GM21447 (cell line): ENCODE measurements around the gene RAD51.

Source experiments
- ATAC-seq: cut with Tn5 transposase; IDR thresholded peaks from one replicate; pipeline ENCODE4 v1.9.1; 2021; ENCODE audit not compliant: unreplicated experiment

The RAD51 gene

DNA sequence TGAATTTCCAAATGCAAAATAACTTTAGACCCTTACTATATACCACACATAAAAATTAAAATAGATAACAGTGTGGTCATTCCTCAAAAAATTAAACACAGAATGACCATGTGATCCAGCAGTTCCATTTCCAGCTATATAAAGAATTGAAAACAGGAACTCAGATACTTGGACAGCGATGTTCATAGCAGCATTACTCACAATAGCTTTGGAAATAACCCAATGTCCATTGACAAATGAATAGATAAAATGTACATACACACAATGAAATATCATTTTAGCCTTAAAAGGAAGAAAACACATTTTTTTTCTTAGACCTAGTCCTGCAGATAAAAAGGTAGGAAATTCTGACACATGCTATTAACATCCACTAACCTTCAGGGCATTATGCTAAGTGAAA, 26.7 kb downstream of the RAD51 start:
- no peak for ATAC-seq

DNA sequence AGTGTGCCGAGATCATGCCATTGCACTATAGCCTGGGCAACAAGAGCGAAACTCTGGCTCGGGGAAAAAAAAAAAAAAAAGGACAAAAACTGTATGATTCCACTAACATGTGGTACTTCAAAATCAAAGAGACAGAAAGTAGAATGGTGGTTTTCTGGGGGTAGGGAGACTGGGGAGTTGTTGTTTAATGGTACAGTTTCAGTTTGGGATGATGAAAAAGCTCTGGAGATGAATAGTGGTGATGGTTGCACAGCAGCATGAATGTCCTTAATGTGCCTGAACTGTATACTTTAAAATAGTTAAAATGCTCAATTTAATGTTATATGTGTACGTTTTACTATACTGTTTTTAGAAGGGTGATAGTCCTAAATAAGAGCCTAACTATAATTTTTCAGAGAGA, 27.4 kb downstream of the RAD51 start:
- no peak for ATAC-seq

DNA sequence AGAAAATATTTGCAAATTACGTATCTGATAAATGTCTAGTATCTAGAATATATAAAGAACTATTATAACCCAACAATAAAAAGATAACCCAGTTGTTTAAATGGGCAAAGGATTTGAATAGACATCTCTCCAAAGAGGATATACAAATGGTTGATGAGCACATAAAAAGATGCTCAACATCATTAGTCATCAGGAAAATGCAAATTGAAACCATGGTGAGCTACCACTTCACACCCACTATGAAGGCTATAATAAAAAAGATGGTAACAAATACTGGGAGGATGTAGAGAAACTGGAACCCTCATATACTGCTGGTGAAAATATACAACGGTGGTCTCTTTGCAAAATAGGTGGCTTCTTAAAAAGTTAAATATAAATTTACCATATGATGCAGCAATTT, 28.0 kb downstream of the RAD51 start:
- no peak for ATAC-seq

DNA sequence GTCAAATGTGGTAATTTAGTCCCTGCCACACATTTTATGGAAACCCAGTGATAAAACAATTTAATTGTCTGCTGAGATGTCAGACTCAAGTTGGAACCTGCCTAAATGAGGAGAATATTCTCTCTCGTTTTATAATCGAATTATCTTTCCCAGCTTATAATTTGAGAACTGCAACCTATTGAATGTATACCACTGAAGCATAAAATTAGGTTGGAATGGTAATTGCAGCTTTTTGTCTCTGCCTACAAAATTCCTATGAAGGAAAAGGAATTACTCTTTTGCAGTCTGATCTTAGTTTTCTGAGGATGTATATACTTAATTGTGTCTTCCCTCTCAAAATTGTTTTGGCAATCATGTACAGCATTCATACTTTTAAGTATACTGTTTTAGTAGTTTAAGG, 28.9 kb downstream of the RAD51 start:
- no peak for ATAC-seq

DNA sequence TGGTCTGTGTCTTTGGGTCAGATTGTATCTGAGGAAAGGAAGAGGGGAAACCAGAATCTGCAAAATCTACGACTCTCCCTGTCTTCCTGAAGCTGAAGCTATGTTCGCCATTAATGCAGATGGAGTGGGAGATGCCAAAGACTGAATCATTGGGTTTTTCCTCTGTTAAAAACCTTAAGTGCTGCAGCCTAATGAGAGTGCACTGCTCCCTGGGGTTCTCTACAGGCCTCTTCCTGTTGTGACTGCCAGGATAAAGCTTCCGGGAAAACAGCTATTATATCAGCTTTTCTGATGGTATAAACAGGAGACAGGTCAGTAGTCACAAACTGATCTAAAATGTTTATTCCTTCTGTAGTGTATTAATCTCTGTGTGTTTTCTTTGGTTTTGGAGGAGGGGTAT, 36.1 kb downstream of the RAD51 start:
- ATAC-seq, result no peak

DNA sequence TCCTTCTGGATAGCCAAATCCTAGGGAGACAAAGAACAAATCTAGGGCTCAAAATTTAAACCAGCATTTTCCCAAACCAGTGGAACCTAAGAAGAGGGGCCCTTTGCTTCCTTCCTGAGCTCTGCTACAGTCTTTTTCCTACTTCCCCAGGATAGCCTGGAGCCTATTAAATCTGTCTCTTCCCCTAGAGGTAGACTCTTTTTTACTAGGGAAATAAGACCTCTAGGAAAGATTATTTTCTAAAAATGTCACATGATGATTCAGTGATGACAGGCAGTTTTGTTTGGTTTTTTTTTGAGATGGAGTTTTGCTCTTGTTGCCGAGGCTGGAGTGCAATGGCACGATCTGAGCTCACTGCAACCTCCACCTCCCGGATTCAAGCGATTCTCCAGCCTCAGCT, 41.6 kb downstream of the RAD51 start:
- ATAC-seq, result no peak

DNA sequence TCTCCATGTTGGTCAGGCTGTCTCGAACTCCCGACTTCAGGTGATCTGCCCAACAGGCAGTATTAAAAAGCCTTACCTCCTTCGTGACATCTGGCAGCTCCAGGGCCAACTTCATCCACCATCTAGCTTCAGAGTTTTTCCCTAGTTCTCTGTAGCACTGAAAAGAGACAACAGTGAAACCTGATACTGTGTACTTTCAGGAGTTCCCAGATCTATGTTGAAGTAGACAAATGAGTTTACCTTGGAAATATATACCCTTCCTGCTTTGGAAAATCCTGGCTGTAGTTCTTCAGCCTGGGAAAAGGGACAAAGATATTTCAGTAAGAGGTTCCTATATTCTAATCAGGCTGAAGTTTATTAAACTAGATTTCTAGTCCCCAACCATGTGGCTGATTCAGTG, 42.1 kb downstream of the RAD51 start:
- ATAC-seq, result no peak

DNA sequence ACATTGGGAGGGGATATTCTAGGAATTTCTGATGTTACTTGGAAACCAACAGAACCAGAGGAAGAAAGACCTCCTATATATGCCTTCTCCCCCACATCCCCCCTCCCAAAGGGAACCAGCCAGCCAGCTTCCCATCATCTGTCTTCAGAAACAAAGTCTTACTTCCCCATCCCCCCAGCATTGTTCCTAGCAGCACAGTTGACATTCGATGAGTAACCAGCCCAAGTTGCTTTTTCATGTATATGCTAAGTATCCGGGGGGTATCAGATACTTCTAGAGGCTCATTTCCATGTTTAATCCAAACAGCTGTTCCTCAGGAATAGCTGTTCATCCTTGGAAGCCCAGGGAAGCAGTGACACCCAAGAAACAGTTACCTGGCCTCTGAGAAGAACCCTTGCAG, 44.1 kb downstream of the RAD51 start:
- no peak for ATAC-seq

DNA sequence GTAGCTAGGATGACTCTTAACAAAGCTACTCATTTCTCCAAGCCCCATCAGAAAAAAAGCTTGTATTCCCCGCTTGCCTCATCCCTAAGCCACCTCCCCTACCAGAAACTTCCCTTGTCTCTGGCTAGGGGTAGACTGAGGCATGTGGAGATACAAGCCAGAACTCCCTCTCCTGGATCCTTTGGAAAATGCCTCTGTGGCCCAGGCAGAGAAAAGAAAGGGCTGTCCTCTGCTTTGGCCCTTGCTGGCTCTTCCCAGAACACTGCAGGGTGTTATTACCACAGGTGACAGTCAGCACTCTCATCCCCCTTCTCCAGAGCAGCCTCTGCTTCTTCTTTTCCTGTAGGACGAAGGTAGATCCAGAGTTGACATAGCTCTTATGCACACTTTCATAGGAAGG, 44.9 kb downstream of the RAD51 start:
- ATAC-seq, result no peak

DNA sequence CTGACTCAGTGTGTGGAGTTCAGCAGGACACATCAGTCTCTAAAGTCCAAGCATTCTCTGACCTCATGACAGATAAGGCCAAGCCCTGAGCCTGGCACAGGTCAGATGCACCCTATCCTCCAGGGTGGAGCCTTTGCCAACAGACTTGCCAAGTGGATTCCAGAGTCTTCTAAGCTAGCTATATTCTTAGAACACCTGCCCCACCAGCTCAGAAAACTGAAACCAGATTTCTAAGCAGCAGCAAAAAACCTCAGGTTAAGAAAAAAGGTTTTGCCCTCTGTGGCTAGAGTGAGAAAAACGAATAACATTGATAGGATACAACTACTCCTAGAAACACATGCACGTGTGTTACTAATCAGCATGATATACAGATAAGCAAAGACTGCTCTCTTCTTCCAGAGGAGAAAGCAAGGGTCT, 48.5 kb downstream of the RAD51 start:
- no peak for ATAC-seq

DNA sequence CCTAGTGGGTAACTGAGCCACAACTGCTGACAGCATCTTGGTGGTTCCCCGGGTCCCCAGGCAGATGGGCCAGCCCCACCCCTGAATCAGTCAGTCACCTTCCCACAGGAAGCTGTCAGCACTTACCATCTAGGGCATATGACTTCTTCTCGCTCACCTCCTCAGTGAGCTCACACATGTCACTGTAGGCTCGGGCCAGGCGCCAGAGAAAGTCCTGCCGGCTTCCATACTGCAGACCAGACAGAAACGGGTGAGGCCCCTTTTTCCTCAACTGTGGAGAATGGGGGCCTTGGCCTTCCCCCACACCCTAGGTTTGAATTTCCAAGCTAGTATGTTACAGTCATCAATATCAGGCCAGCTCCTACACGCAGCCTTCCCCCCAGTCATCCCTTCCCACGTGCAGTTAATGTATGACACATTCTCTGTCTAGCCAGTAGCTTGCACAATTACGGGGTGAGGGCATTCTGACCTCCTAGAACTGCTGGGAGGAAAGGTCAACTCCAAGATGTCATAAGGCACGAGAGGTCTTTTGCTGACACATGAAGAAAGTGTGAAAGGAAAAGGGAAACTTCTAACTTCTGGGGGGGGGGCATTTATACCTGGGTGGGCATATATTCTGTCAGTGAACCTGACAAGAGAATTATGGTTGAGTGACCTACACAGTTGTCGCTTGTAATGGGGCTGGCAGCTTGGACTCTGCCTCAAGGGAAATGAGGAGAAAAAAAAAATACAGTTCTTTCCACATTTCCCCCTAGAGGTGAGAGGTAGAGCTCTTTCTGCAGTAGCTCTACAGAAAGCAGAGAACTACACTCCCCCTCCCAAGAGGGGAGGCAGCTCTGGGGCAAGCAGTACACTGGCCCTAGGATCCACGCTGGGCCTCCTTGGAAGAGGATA, 49.2 kb downstream of the RAD51 start:
- no peak for ATAC-seq

DNA sequence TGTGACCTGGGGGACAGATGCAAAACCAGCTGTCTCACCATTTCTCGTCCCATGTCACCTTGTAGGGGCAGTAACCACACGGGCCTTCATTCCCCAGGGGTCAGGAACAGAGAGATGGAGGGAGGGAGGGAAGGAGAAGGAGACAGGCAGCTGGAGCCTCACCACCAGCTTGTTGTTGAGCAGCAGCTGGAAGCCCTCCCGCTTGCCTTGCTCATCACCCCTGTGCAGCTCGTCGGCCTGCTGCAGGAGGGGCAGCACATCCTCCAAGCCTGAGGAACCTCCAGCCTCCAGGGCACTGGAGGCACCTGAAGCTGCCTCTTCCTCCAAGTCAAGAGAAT, 49.8 kb downstream of the RAD51 start:
- ATAC-seq, result no peak

DNA sequence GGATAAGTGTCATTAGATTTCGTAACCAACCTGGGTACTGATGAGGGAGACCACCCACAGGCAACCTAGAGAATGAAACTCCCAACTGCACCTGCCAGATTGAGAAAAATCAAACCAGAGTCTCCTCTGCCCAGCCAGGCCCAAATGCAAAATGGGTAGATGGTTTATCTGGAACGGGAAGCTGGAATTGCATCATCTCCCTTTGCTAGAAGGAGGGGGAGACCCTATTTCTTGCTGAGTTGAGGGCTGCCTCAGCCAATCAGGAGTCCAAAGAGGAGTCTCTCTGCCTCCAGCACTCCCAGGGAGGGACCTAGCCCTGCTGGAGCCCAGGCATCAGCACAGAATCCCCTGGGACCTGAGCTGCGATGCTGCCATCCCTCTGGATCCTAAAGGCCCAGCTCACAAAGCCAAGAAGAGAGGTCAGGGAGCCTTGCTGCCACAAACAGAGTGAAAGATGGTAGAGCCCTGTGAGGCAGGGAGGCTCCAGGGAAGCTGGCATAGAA, 52.0 kb downstream of the RAD51 start:
- ATAC-seq, result no peak

DNA sequence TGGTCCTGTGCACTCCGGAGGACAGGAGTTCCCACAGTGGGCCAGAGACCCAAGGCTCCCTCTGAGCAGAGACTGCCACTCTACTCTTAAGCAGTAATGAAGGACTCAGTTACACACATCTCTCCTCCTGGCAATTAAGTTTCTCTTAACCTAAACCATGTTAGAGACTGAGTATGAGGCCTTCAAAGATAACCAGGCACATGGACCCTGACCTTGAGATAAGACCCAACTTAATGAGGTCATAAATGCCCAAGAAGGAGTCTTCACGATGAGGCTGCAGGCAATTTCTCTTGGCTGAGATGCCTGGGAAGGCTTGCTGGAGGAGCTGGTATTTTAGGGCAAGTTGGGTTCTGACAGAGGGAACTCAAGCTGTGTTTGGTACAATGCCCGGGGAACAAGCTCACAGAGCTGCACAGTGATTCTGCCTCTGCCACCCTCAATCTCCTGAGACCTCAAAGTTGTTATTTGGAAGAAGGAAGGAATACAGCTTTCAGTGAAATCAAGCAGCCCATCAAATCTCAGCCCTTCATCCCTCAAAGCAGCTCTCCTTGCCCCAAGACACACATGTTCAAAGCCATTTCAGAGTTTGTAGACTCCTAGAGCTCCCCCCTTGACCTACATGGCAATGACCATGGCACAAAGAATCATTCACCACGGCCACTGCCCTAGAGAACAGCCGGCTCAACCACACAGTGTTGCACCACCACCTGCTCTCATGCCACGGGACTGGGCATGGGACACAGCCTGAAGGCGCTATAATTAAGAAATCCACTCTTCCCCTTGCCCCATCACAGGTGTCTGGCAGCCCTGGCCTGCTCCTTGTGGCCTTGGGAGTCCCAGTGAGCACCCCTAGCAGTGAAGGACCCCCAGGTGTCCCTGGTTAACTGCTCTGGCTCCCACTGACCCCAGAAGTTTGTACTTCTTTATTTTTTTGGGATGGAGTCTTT, 53.0 kb downstream of the RAD51 start:
- ATAC-seq, result no peak

DNA sequence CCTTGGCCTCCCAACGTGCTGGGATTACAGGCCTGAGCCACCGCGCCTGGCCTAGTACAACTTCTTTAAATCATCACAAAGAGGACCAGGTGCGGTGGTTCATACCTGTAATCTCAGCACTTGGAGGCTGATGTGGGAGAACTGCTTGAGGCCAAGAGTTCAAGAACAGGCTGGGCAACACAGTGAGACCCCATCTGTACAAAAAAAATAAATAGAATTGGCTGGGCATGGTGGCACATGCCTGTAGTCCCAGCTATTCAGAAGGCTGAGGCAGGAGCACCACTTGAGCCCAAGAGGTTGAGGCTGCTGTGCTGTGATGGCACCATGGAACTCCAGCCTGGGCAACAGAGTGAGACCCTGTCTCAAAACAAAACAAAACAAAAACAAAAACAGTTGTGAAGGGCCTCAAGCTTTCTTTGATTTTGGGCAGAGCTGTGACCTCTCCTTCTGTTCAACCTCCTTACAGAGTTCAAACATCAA, 54.2 kb downstream of the RAD51 start:
- no peak for ATAC-seq

DNA sequence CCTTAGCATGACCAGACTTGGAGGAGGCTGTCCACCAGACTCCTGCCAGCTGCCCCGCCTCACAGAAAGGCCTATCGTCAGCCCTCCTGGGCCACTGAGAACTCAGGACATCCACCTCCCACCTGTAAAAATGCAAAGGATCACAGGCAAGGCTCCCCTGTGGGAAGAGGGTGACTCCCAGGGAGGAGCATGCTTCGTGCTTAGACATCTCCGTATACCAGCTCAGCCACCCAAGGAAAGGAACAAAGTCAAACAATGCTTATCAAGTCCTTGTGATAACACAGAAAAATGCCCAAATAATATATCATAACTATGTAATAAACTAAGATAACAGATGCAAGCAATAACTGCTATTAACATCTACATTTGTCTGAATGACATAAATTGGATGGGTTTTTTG, 55.9 kb downstream of the RAD51 start:
- ATAC-seq, result no peak

DNA sequence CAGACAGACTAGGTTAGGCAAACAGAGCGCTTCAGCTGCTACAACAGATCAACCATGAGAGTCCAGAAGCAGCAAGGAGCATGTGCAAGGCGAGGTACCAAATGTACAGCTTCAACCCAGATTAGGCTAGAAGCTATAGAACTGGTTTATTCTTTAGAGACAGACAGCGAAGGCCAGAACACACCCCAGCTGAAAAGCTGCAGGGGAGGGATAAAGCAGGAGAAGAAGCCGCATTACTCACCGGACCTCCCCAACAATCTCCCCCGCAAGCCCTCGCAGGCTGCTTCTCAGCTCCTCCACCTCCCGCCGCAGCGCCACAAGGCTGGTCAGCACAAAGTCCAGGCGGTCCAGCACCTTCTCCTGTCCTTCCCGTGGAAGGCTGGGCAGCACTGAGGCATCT, 56.8 kb downstream of the RAD51 start:
- ATAC-seq, result no peak

DNA sequence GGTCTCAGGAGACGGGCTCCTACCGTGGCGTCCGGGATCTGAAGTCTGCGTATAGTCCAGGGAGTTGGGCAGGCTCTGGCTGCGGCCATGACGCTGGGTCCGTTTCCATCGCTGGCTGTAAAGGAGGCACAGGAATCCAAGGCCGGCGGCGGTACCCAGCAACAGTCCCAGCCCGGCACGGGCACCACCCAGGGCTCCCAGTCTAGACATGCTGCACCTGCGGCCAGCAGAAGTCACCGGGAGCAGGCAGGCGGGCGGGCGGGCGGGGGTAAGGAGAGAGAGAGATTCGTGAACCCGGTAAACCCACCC, 59.6 kb downstream of the RAD51 start:
- peak; percentile 11 for ATAC-seq

DNA sequence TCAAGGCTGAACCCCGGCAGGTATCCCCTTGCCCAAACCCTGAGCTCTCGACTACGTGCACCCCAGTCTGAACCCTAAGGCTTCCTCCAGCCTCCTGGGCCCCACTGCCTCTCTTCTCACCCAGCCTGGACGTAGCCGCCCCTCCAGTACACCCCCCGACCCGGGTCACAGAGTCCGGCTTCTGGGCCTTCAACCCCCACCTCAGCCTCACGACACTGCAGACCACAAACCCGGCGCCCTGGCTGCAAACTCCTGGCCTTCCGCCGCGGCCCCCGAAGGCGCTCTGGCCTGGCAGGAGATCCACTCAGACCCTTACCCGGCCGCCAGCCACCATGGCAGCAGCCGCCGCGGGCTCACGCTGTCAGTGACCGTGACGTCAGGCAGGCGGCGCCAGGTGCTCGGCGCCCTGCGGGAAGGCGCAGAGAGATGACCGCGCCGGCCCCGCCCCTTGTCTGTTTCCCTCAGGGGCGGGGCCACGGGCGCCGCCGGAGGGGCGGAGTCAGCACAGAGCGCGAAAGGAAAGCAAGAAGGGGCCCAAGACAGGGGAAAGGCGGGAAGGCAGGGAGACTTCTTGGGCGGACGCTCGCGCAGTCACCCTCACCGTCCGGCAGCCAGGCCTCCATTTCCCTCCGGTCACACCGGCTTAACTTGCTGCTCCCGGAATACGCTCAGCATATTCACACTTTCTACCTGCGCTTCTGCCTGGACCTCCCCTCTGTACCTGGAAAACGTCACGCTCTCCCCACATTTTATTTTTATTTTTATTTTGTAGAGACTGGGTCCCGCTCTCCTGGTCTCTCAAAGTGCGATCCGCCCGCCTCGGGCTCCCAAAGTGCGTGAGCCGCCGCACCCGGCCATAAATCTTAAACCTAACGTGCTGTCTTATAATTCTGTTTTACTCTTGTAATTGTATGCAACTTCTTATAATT, 60.2 kb downstream of the RAD51 start, which contains the start of gene RMDN3:
TSS of gene RMDN3 (minus strand) at position 372 of the 929 bp plus-strand sequence. CDS start 471 bp downstream, outside the sequence.
- ATAC-seq, result peak; percentile 66

DNA sequence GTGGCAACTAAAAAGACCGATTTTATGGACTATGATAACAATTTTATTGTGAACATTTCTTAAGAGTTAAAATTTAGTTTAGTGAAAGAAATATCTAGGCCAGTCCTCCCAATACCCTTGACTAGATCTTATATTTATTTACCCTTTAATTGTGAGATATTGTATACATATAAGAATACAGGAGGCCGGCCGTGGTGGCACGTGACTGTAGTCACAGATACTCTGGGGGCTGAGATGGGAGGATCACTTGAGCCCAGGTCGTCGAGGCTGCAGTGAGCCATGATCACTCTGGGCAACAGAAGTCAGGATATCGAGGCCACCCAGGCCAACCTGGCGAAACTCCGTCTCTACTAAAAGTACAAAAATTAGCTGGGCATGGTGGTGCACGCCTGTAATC, 60.8 kb downstream of the RAD51 start:
- no peak for ATAC-seq

DNA sequence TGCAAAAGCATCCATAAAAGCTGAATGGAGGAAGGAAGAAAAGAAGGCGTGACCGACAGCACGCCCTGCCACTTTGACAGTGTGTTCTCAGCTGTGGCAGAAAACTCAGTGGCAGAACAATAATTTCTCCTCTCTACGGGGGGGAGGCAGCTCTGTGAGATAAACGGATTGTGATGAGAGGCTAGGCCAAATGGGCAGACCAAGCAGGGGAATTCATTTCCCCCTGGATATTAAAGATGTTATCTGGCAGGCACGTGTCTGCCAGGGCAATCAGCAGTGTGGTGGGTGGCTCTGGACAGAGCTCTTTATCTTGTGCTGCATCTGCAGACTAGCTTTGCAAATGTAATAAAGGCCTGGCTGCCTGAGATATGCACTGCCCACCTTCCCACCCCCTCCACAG, 62.0 kb downstream of the RAD51 start:
- no peak for ATAC-seq
